H1 (cell line): ENCODE results near the gene IRF2BP2. TPM values are rescaled to one million over a fixed set of nuclear protein-coding genes. Genes with fewer than 3 reads are reported as not detected.

Experiments
- KDM5A ChIP-seq: fragments of 200-600 bp; IDR thresholded peaks from 2 replicates; pipeline ENCODE4 v1.7.1; 2012; ENCODE audit warnings: mild to moderate bottlenecking, low read length, inconsistent platforms, mixed read lengths
- SUZ12 ChIP-seq: fragments of 200-600 bp; sonication (generic); IDR thresholded peaks from 2 replicates; pipeline ENCODE4 v1.6.1; 2012; ENCODE audit warnings: mild to moderate bottlenecking, inconsistent platforms, low read length, moderate library complexity, mixed read lengths
- ZNF274 ChIP-seq: IDR thresholded peaks from 2 replicates; pipeline ENCODE4 v1.7.0; 2012; ENCODE audit warnings: low read length, borderline replicate concordance; ENCODE audit errors: extremely low read depth
- polyA plus RNA-seq, 7 experiments: library from polyadenylated mRNA; depleted of rRNA in 3 of 7; stranded (reverse) in 5 of 7; unstranded in 2 of 7; fragments of >200 nt in 5 of 7; fragments of 200-250 nt in 2 of 7; gene quantifications; 1 replicate in 5 of 7; 2 replicates in 1 of 7; 4 replicates in 1 of 7; pipeline versions ENCODE4 v1.2.1 to v1.2.3, GENCODE V29; 2011 to 2013; ENCODE audit warnings: missing spikeins in 2 of 7, mixed read lengths in 2 of 7
- total RNA-seq: library from RNA; stranded (reverse); fragmentation: NEBNext Ultra II Directional; extraction: Animal tissue kit (Norgen Biotek cat#: 25700); gene quantifications from 2 replicates; pipeline ENCODE4 v1.2.1, GENCODE V29; 2021

IRF2BP2 gene
- total and polyA plus RNA-seq, 2 of the 8 experiments (the other 6 are each of a cell fraction or from before 2014, with no cell fraction given): 24.9 to 67.5 TPM

DNA sequence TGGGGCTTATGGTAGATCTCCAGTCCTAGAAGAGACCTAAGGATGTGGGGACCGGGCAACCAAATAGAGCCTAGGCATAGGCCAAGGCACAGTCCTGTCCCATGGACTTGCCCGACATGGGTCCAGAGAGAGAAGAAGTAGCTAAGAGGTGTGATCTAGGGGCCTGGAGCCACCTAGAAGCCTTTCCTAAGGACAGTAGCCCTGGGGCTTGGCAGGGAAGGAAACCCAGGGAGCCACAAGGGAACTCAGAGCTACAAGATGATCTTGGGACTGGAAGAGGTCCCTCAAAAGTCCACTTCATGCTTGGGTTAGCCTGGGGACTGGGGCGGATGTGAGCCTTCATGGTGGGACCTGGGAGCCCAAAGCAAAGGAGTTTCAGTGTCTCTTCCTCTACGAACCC, 18.8 kb downstream of the IRF2BP2 start (continued):
- TF ChIP-seq ZNF274 (no peak), KDM5A (no peak), SUZ12 (no peak)
- TF ChIP-seq, all 59 proteins: peak for 0
